Effector CD4-positive, alpha-beta T cell (primary cell): ENCODE measurements around the gene TCF15.
"Not testable (repeated sequence)": the region's sequence is repeated elsewhere in the genome, so short reads cannot be mapped to it uniquely, and the experiment has no call there.

Experiments used
- DNase-seq: peaks from one replicate; pipeline ENCODE4 v3.0.0-alpha.2; 2020

TCF15 gene

DNA sequence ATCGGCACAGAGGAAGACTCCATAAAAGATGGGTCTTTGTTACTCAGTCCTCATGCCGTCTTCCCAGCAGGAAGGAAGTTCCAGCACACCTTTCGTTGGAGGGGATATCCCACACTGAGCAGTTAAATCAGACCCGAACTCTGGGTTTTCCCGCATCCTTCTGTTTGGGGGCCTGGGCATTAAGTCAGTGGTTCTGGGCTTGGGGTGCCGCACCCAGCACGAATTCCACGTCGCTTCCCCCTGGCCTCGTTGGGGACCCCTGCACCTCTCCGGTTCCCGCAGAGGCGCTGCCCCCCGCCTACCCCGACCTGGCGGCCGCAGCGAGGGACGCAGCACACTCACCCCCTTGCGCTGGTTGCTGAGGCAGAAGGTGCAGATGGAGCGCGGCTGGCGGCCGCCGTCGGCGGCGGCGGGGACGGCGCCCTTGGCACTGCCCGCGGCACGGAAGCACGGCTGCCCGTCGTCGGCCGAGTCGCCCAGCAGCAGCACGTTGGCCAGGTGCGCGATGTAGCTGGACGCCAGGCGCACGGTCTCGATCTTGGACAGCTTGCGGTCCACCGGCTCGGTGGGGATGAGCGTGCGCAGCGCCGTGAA, 641 bp downstream of the TCF15 start:
- no peak for DNase-seq

DNA sequence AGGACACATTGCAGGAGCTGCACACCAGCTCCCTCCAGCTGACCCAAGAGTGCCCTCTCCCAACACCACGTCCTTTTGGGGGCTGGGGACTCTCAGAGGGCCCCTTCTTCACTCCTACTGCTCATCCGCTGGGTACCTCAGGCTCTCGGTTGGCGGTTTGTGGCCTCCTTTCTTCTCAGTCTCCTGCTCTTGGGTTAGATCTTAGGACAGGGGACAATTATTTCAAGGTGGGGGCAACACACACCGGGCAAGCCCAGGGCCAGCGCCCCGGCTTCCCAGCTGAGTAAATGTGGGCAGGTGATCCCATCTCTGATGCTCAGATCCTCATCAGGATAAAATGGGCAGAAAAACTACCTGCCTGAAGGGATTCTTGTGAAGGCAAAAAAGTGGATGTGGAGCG, 1.1 kb downstream of the TCF15 start:
- DNase-seq, result no peak

DNA sequence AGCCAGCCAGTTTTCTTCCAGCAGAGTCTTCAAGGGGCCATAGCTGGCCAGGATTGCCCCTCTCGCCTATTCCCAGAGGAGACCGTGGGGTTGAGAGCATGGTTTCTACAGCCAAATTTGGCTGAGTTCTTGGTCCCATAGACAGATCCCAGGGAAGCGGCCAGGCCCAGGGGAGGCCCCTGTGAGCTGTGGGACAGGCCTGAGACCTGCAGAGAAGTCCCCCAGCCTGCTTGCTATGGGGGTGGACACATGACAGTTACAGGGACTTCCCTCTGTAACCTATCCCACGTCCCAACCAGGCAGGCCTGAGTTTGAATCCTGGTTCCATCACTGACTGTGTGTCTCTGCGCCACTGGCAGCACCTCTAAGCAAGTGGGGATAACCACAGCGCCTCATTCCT, 2.6 kb downstream of the TCF15 start:
- no peak for DNase-seq

DNA sequence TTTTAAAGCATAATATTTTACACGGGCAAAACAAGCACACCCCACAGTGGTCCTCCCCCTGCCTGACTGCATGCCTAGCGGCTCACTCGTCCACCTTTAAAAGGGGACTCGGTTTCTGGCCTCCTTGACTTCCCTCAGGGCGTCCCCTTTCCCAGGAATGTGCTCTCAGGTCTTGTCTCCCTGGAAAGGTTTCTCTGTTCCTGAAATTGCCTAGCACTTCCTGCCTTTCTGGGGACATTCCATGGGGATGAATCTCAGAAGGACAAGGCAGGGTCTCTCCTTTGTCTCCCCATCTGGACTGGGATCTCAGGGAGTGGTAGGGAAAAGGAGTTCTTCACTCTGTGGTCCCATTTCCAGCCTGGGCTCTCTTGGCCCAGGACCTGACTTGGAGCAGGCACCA, 4.9 kb downstream of the TCF15 start:
- DNase-seq, result no peak

GRCh38 chr20:603116-603640, 6.9 kb downstream of the TCF15 start:
- DNase-seq, result no peak

- no peak for DNase-seq
These were observed 7.8 kb downstream of the TCF15 start for GRCh38 chr20:602111-602970.

- no peak for DNase-seq
These were observed 9.4 kb downstream of the TCF15 start for GRCh38 chr20:600736-601135.

DNA sequence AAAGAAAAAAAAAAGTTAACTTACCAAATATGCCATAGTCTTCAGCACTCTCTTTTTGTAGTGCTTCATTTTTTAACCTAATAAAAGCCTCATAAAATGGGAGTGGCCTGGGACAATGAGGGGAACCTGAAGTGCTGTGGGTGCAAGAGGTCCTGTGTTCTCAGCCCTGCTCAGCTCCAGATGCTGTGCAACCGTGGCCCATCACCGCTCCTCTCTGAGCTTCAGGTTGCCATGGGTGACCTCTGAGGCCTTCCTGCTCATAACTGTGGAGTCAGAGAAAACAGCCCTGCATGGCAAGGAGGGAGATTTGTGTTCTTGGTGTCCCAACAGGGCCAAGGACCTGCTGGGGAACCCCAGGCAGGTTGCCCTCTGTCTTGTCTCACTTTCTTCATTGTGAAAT, 10.0 kb downstream of the TCF15 start:
- DNase-seq, result no peak

- no peak for DNase-seq
These were observed 11.8 kb downstream of the TCF15 start for GRCh38 chr20:598133-598850.

DNA sequence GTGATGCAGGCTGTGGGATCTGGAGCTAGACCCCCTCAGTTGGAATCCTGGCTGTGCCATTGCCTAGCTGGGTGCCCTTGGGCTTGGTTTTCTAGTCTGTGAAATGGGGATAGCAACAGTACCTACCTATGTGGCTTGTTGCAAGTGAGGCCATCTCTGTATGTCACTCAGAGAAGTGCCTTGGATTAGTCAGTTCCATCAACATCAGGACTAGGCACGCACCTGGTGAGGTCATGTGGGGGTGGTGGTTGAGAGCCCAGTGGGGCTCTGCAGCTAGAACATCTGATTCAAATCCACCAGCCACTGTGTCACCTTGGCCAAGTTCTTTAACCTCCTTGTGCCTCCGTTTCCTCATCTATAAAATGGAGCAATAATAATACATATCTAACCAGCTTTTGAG, 12.5 kb downstream of the TCF15 start:
- DNase-seq, result no peak

DNA sequence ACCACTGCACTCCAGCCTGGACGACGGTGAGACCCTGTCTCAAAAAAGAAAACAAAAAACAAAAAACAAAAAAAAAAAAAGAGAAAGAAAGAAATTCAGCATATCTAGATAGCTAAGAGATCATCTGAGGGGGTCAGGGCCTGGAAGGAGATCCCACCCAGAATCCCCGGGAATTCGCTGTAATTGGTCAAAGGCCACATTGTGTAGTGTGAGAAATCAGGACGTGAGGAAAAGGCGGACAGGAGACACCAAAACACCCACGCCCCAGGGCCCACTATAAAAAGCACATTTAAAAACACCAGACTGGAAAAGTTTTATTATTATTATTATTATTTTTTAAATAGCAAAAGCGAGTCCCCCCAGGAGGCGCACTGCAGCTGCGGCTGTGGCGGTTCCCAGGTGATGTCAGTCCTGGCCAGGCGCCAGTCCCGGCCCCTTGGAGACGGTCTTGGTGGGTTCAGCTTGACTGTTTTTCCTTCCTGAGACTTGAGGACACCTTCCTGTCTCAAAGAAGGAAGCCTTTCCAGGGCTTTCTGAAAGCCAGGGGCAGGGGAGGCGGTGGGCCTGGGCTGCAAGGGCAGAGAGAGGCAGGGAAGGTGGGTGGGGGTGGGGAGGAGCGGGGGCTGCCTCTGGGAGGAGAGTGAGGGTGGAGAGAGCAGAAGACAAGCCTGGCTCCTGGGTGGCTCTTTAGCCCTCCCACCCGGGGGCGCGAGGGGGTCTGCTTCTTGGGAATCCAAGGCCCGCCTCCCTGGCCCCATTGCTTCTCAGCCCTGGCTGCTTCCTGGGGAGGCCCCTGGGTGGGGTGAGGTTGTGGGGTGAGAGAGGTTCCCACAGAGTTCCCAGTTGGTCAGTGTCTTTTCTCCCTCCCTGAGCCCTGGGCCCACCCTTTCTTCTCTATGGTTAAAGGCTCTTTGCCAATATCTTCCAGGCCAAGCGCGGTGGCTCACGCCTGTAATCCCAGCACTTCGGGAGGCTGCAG, 14.5 kb downstream of the TCF15 start:
- no peak for DNase-seq

DNA sequence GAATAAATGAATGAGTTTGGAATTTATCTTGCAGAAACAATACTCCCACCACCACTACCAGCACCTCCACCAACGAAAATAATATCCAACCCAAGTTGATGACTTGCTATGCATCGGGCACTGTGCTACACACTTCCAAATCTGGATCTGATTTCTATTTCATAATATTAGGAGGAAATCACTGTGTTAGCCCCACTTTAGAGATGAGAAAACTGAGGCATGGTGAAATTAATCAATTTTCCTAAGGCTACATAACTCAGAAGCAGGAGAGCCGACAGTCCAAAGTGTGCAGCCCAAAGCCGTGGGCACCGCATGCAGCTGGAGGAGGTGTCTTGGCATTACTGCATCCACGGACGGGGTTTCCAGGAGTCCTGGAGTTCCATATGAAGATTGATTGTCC, 17.6 kb downstream of the TCF15 start:
- no peak for DNase-seq

GRCh38 chr20:591941-592340, 18.2 kb downstream of the TCF15 start:
- no peak for DNase-seq

DNA sequence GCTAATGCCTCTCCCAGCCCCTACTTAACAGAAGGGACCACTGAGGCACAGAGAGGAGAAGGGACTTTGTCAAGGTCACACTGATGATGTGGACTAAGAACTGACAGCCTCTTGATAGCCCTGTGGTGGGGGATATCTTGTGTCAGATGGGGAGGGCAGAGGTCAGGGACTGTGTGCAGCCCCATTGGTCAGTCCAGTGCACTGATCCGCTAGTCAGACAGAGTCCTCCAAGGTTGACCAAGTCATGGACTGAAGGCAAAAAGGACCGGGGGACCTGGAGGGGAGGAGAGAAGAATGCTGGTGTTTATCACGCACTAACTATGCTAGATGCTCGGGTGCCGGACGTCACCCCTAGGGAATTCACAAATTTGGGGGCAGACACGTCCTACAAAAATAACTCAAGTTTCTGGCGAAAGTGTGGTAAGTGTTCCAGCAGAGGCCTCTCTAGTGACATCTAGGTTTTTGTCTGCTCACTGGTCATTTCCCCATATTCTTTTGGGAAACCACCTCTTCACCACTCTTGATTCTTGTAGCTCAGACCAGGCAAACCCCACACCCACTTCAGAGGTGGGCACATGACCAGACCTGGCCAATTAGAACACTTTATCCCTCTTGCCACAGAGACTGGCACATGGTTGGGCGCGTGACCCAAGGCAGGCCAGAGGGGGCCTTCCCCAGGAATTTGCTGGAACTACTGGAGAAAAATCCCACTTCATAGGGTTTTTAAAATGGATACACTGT, 21.0 kb downstream of the TCF15 start:
- DNase-seq, result no peak

DNA sequence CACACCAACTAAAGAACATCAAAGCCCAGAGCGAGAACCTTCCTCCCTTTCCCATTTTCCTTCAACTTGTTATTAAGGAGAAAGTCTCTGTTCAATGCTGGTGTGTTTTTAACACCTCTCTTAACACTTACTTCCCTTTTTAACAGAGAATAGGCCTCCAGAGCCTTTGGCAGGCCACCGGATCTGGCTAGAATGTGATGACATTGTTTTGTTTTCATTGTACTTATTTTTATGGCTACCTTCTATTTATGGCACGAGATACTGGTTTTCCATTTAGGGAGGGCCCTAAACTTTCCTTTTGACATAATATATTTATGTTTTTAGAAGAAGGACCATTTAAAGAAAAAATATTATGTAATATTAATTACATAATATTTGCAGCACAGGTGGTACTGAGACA, 21.6 kb downstream of the TCF15 start:
- no peak for DNase-seq

- DNase-seq, result no peak
These were observed 25.2 kb downstream of the TCF15 start for GRCh38 chr20:584971-585301.

DNA sequence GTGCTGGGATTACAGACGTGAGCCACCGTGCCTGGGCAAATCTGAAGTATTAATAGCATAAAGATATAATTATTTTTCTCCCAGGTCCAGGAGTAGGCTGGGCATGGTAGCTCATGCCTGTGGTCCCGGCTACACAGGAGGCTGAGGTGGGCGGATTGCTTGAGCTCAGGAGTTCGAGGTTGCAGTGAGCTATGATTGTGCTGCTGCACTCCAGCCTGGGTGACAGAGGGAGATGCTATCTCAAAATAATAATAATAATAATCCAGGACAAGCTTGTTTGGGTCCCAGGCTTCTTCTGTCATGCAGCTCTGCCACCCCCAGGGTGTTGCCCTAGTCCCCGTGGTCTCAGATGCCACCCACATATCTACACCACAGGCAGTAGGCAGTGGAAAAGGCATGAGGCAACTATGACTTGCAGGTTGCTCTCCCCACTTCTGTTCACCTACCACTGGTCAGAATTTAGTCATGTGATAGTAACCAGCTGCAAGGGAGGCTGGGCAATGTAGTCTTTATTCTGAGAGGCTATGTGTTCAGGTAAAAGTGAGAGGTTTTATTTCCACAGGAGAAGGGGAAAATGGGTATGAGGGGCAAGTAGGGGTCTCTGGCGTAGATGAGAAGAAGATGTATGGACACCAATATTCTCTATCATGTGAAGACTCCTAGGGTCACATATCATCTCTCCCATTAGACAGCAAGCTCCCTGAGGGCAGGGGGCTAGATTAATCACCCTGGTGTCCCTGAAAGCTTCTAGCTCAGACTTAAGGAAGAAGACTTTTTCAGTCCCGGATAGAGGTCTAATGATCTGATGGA, 25.7 kb downstream of the TCF15 start:
- no peak for DNase-seq

- no peak for DNase-seq
These were observed 27.9 kb downstream of the TCF15 start for GRCh38 chr20:582204-582603.

DNA sequence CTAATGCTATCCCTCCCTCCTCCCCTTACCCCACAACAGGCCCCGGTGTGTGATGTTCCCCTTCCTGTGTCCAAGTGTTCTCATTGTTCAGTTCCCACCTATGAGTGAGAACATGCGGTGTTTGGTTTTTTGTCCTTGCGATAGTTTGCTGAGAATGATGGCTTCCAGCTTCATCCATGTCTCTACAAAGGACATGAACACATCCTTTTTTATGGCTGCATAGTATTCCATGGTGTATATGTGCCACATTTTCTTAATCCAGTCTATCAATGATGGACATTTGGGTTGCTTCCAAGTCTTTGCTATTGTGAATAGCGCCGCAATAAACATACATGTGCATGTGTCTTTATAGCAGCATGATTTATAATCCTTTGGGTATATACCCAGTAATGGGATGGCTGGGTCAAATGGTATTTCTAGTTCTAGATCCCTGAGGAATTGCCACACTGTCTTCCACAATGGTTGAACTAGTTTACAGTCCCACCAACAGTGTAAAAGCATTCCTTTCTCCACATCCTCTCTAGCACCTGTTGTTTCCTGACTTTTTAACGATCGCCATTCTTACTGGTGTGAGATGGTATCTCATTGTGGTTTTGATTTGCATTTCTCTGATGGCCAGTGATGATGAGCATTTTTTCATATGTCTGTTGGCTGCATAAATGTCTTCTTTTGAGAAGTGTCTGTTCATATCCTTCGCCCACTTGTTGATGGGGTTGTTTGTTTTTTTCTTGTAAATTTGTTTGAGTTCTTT, 31.0 kb downstream of the TCF15 start:
- DNase-seq, result not testable (repeated sequence)

DNA sequence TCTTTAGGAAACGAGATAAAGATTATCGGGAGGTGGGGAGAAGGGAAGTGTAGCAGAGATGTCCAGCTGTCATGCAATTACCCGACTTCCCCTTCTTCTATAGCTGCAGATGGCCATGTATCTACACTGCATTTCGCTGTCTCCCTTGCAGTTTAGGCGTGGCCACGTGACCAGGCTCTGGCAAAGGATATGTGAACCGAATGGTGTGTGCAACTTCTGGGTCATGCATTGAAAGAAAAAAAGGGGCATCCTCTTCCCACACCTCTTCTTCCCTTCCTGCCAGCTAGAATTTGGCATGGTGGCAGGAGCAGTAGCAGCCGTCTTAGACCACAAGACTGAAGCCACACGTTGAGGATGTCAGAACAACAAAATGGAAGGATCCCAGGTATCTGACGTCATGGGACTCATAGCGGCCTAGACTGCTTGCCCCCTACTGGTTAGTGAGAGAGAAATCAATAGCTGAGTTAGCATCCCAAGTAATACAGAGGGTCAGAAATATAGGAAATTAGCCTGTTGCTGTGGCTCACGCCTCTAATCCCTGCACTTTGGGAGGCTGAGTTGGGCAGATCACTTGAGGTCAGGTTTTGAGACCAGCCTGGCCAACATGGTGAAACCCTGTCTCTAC, 32.8 kb downstream of the TCF15 start:
- no peak for DNase-seq
